HepG2 (cell line): ENCODE results near the gene TCOF1. TPM values are rescaled to one million over a fixed set of nuclear protein-coding genes. Genes with fewer than 3 reads are reported as not detected.

Experiments
- DMTF1 ChIP-seq: sonication (generic); formaldehyde crosslinking; IDR thresholded peaks from 2 replicates; pipeline ENCODE4 v1.4.0; 2020; ENCODE audit warnings: mild to moderate bottlenecking, missing genetic modification reagents
- GPN1 ChIP-seq: sonication (generic); formaldehyde crosslinking; IDR thresholded peaks from 2 replicates; pipeline ENCODE4 v1.5.1; 2020; ENCODE audit warnings: missing genetic modification reagents, borderline replicate concordance
- HDAC6 ChIP-seq: fragments of 200-600 bp; sonication (generic); IDR thresholded peaks from 2 replicates; pipeline ENCODE4 v1.7.0; 2017; ENCODE audit warnings: mild to moderate bottlenecking, antibody characterized with exemption, low read length, low read depth
- HHEX ChIP-seq: IDR thresholded peaks from 2 replicates; pipeline ENCODE4 v1.6.1; 2016; ENCODE audit warnings: control low read depth
- HOXA3 ChIP-seq: sonication (generic); formaldehyde crosslinking; IDR thresholded peaks from 2 replicates; pipeline ENCODE4 v1.5.0; 2020; ENCODE audit warnings: missing genetic modification reagents
- KAT7 ChIP-seq: IDR thresholded peaks from 2 replicates; pipeline ENCODE4 v1.6.1; 2018; ENCODE audit warnings: borderline replicate concordance, missing compliant biosample characterization
- MIER2 ChIP-seq: IDR thresholded peaks from 2 replicates; pipeline ENCODE4 v1.6.1; 2016; ENCODE audit warnings: missing biosample characterization, missing genetic modification reagents
- MLXIP ChIP-seq: sonication (generic); formaldehyde crosslinking; IDR thresholded peaks from 2 replicates; pipeline ENCODE4 v1.9.0; 2021; ENCODE audit warnings: missing genetic modification reagents, borderline replicate concordance
- NRL ChIP-seq: sonication (generic); formaldehyde crosslinking; IDR thresholded peaks from 2 replicates; pipeline ENCODE4 v1.5.0; 2020; ENCODE audit warnings: missing genetic modification reagents, mild to moderate bottlenecking, moderate library complexity, borderline replicate concordance
- PHF20 ChIP-seq: sonication (generic); formaldehyde crosslinking; IDR thresholded peaks from 2 replicates; pipeline ENCODE4 v1.5.0; 2020; ENCODE audit warnings: mild to moderate bottlenecking, missing genetic modification reagents
- SKI ChIP-seq: fragments of 450-650 bp; IDR thresholded peaks from one replicate; pipeline ENCODE4 v1.6.1; 2018; ENCODE audit warnings: mild to moderate bottlenecking; ENCODE audit not compliant: partially characterized antibody
- SRSF9 ChIP-seq: fragments of 200-400 bp; formaldehyde crosslinking; IDR thresholded peaks from 2 replicates; pipeline ENCODE4 v1.6.1; 2018; ENCODE audit warnings: borderline replicate concordance, mild to moderate bottlenecking, low read depth, low read length; ENCODE audit not compliant: insufficient read depth, poor library complexity, severe bottlenecking
- TAF1 ChIP-seq: sonication (generic); formaldehyde crosslinking; IDR thresholded peaks from 2 replicates; pipeline ENCODE4 v1.4.0; 2020; ENCODE audit warnings: missing genetic modification reagents
- TEAD2 ChIP-seq: sonication (generic); formaldehyde crosslinking; IDR thresholded peaks from 2 replicates; pipeline ENCODE4 v1.9.0; 2021; ENCODE audit warnings: missing genetic modification reagents
- ZGPAT ChIP-seq: IDR thresholded peaks from 2 replicates; pipeline ENCODE4 v1.6.1; 2016; ENCODE audit warnings: mild to moderate bottlenecking
- ZNF124 ChIP-seq: sonication (generic); formaldehyde crosslinking; IDR thresholded peaks from 2 replicates; pipeline ENCODE4 v1.4.0; 2020; ENCODE audit warnings: missing genetic modification reagents
- ZNF235 ChIP-seq: sonication (generic); formaldehyde crosslinking; IDR thresholded peaks from 2 replicates; pipeline ENCODE4 v1.8.1; 2023; ENCODE audit warnings: mild to moderate bottlenecking, missing genetic modification reagents, borderline replicate concordance
- ZNF251 ChIP-seq: sonication (generic); formaldehyde crosslinking; IDR thresholded peaks from 2 replicates; pipeline ENCODE4 v1.9.0; 2021; ENCODE audit warnings: mild to moderate bottlenecking, missing genetic modification reagents
- ZNF264 ChIP-seq: sonication (generic); formaldehyde crosslinking; IDR thresholded peaks from 2 replicates; pipeline ENCODE4 v1.4.0; 2020; ENCODE audit warnings: missing genetic modification reagents
- ZNF343 ChIP-seq: sonication (generic); formaldehyde crosslinking; IDR thresholded peaks from 2 replicates; pipeline ENCODE4 v1.4.0; 2020; ENCODE audit warnings: mild to moderate bottlenecking, missing genetic modification reagents
- ZNF549 ChIP-seq: sonication (generic); formaldehyde crosslinking; IDR thresholded peaks from 2 replicates; pipeline ENCODE4 v1.5.0; 2020; ENCODE audit warnings: missing genetic modification reagents
- ZNF660 ChIP-seq: sonication (generic); formaldehyde crosslinking; IDR thresholded peaks from 2 replicates; pipeline ENCODE4 v1.5.1; 2020; ENCODE audit warnings: mild to moderate bottlenecking, low read depth, missing genetic modification reagents, borderline replicate concordance
- ZNF761 ChIP-seq: sonication (generic); formaldehyde crosslinking; conservative IDR thresholded peaks from 2 replicates; pipeline ENCODE4 v1.4.0; 2020; ENCODE audit warnings: mild to moderate bottlenecking, missing genetic modification reagents
- polyA plus RNA-seq, 8 experiments: library from polyadenylated mRNA; depleted of rRNA in 3 of 8; stranded (reverse) in 7 of 8; unstranded in 1 of 8; fragments of >200 nt; fragmentation: Illumina TruSeq in 4 of 8; extraction: Trizol in 4 of 8; gene quantifications; 2 replicates each; pipeline versions ENCODE4 v1.2.1 to v1.2.3, GENCODE V29; 2011 to 2016; ENCODE audit warnings: low read depth in 4 of 8, missing spikeins in 1 of 8, mixed read lengths in 1 of 8; ENCODE audit not compliant: insufficient read depth in 1 of 8
- total RNA-seq, 5 experiments: library from RNA; depleted of rRNA; stranded (reverse); fragments of >200 nt; fragmentation: Illumina TruSeq; extraction: Trizol; gene quantifications; 2 replicates each; pipeline ENCODE4 v1.2.3, GENCODE V29; 2016; ENCODE audit warnings: low read depth in 1 of 5

TCOF1 gene
- total and polyA plus RNA-seq, 2 of the 13 experiments (the other 11 are each of a cell fraction or from before 2014, with no cell fraction given): 10.1 to 41.6 TPM

- no peak for TF ChIP-seq MLXIP (CRISPR knock-in tag)
- no peak for TF ChIP-seq ZNF251 (CRISPR knock-in tag)
- TF ChIP-seq ZNF660 (CRISPR knock-in tag): no peak
- peak; percentile 75 for TF ChIP-seq HOXA3 (CRISPR knock-in tag)
- TF ChIP-seq MIER2 (CRISPR knock-in tag): no peak; the same call in 1 of the 2 replicates
- TF ChIP-seq DMTF1: no peak
- TF ChIP-seq KAT7 (CRISPR knock-in tag): no peak
- no peak for TF ChIP-seq TEAD2 (CRISPR knock-in tag)
- TF ChIP-seq NRL (CRISPR knock-in tag): no peak
- peak; percentile 67 for TF ChIP-seq PHF20 (CRISPR knock-in tag)
- no peak for TF ChIP-seq ZNF549 (CRISPR knock-in tag)
- TF ChIP-seq TAF1 (CRISPR knock-in tag): peak; percentile 48
- TF ChIP-seq SKI: no peak
- peak; percentile 72 for TF ChIP-seq ZGPAT
- no peak for TF ChIP-seq HDAC6
- no peak for TF ChIP-seq SRSF9
- TF ChIP-seq ZNF761 (CRISPR knock-in tag): no peak
- TF ChIP-seq HHEX (CRISPR knock-in tag): no peak
- TF ChIP-seq ZNF343: no peak
- TF ChIP-seq GPN1 (CRISPR knock-in tag): no peak
- TF ChIP-seq ZNF264: 0 out of 2 replicates have a peak, but pooled peaks have one; percentile 31
- no peak for TF ChIP-seq ZNF235 (CRISPR knock-in tag)
- TF ChIP-seq ZNF124 (CRISPR knock-in tag): no peak
Measured at GRCh38 chr5:150357326-150358260, at the start of gene TCOF1 (continued).
